ENCODE data around the gene ZC2HC1B. TPM values are rescaled to one million over a fixed set of nuclear protein-coding genes. Genes with fewer than 3 reads are reported as not detected.

The ZC2HC1B gene
- total and polyA plus RNA-seq, 2 of the 8 experiments (the other 6 are each of a cell fraction or from before 2014, with no cell fraction given): not detected

DNA sequence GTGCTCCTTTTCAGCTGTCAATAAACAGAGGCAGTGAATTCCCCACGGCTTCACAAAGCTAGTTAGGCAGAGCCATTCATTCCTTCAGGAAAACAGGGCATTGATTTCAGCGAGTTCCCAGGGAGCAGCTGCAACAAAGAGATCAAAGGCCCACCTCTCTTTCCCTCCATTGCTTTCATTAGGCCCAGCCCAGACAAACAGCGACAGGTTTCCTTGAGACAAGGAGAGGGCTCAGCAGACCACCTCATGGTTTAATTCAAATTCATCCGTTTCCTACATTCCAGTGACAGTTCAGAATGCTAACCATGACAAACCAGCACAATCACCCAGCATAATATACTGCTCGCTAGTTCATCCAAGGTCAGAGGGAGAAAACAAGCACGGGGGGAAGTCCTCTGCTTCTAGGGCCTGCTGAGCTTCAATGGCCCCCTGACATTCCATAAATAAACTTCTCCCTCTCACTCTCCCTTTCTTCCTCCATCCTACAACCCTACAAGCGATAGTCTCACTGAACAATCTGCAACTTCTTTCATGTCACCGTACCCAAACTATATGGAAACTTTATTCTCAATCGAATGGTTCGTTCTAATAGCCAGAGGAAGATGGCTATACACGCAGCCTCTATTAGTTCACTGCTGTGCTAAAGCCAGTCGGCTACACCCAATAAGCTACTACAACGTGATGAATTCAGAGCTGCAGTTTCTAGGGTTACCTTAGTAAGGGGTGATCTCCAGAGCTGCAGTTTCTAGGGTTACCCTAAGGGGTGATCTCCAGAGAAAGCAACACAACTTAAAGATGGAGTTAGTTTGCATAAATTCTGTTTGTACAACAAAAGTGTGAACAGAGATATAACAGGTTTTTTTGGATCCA lies 109.1 kb downstream of the ZC2HC1B start (continued):
- no peak for TF ChIP-seq JUND (IDR thresholded peaks at IDR 0.05; ENCODE audit: low read length)
- TF ChIP-seq CHD2 (IDR thresholded peaks at IDR 0.05; ENCODE audit: low read length): no peak
- TF ChIP-seq NANOG (IDR thresholded peaks at IDR 0.05; ENCODE audit: insufficient read depth, low read depth, low read length, poor library complexity, severe bottlenecking): peak; percentile 93
- no peak for TF ChIP-seq RXRA (IDR thresholded peaks at IDR 0.05; ENCODE audit: insufficient read depth, low read depth, low read length)
- no peak for TF ChIP-seq JUN (IDR thresholded peaks at IDR 0.05; ENCODE audit: low read depth, low read length)
- TF ChIP-seq FOSL1 (IDR thresholded peaks at IDR 0.05; ENCODE audit: insufficient read depth, low read depth, low read length): no peak
- no peak for TF ChIP-seq GTF2F1 (IDR thresholded peaks at IDR 0.05; ENCODE audit: borderline replicate concordance, low read depth, low read length)
- TF ChIP-seq, protein P1, sequence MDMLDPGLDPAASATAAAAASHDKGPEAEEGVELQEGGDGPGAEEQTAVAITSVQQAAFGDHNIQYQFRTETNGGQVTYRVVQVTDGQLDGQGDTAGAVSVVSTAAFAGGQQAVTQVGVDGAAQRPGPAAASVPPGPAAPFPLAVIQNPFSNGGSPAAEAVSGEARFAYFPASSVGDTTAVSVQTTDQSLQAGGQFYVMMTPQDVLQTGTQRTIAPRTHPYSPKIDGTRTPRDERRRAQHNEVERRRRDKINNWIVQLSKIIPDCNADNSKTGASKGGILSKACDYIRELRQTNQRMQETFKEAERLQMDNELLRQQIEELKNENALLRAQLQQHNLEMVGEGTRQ (IDR thresholded peaks at IDR 0.05; ENCODE audit: low read length): no peak
- no peak for TF ChIP-seq HDAC6 (IDR thresholded peaks at IDR 0.05; ENCODE audit: low read depth, low read length)
- TF ChIP-seq YY1 (IDR thresholded peaks at IDR 0.05; ENCODE audit: low read depth, low read length): peak; percentile 64
- peak; percentile 97 for TF ChIP-seq CTBP2 (IDR thresholded peaks at IDR 0.05; ENCODE audit: borderline replicate concordance, insufficient read depth, insufficient read length, low read length)
